ENCODE measurements around the gene CDSN.

The CDSN gene

GRCh38 chr6:31139599-31139998, 19.4 kb upstream of the CDSN start:
- peaks cover 2% of the 10 kb centered on the region for H3K36me3 Mint-ChIP-seq (ENCODE audit: low read depth)
- no peak for TF ChIP-seq CTCF (IDR thresholded peaks at IDR 0.05; ENCODE audit: unreplicated experiment in 3 of 3)
- peaks cover 34% of the 10 kb centered on the region for H3K4me1 Mint-ChIP-seq
- no peak overlapping the region for H3K4me3 Mint-ChIP-seq
- no peaks in the 10 kb centered on the region for H3K9me3 Mint-ChIP-seq
- peaks cover 8% of the 10 kb centered on the region for H3K27me3 Mint-ChIP-seq (ENCODE audit: low read depth)
- H3K27ac Mint-ChIP-seq: peak overlapping the region in 2 of 3 experiments; percentile 44 to 87

GRCh38 chr6:31138982-31139381, 18.7 kb upstream of the CDSN start, which contains the start of gene PSORS1C2:
TSS of gene PSORS1C2 (minus strand) at chr6:31139066. CDS start at chr6:31139026, 40 bp downstream.
- H3K27ac Mint-ChIP-seq: peak within 1 kb of the TSS in 2 of 3 experiments; percentile 44 to 87
- H3K4me1 Mint-ChIP-seq: peaks cover 34% of the 10 kb centered on the region
- peaks cover 8% of the 10 kb centered on the region for H3K27me3 Mint-ChIP-seq (ENCODE audit: low read depth)
- H3K36me3 Mint-ChIP-seq (ENCODE audit: low read depth): no peaks in the 10 kb centered on the region
- no peaks in the 10 kb centered on the region for H3K9me3 Mint-ChIP-seq
- TF ChIP-seq CTCF (IDR thresholded peaks at IDR 0.05; ENCODE audit: unreplicated experiment in 3 of 3): no peak
- H3K4me3 Mint-ChIP-seq: no peak within 1 kb of the TSS

- TF ChIP-seq CTCF (IDR thresholded peaks at IDR 0.05; ENCODE audit: unreplicated experiment in 3 of 3): no peak
- Mint-ChIP-seq H3K36me3 (ENCODE audit: low read depth) (no peaks in the 10 kb centered on the region), H3K4me3 (no peak overlapping the region), H3K4me1 (peaks cover 13% of the 10 kb centered on the region), H3K27ac (no peak overlapping the region), H3K27me3 (ENCODE audit: low read depth) (peaks cover 12% of the 10 kb centered on the region), H3K9me3 (no peaks in the 10 kb centered on the region)
Observed at GRCh38 chr6:31135710-31136109, 15.5 kb upstream of the CDSN start.

DNA sequence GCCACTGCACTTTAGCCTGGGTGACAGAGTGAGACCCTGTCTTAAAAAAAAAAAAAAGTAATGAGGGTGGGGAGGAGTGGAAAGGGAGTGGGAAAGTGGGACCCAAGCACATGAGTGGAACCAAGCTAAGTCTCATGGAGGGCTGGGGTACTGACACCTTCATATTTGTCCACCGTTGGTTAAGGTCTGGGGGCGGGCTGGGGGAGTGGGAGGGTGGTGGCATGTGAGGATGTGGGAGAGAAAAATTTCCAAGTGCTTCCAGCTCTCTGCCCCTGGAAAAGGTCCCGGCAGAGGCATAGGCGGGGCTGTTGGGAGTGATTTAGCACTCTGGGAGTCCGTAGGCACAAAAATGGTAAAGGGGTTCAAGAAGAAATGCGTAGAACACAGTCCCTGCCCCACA, 12.6 kb upstream of the CDSN start:
- Mint-ChIP-seq H3K36me3 (ENCODE audit: low read depth) (no peaks in the 10 kb centered on the region), H3K4me1 (peaks cover 11% of the 10 kb centered on the region), H3K27me3 (ENCODE audit: low read depth) (peaks cover 21% of the 10 kb centered on the region), H3K9me3 (no peaks in the 10 kb centered on the region), H3K27ac (no peak overlapping the region), H3K4me3 (no peak overlapping the region)
- TF ChIP-seq CTCF (IDR thresholded peaks at IDR 0.05; ENCODE audit: unreplicated experiment in 3 of 3): no peak

DNA sequence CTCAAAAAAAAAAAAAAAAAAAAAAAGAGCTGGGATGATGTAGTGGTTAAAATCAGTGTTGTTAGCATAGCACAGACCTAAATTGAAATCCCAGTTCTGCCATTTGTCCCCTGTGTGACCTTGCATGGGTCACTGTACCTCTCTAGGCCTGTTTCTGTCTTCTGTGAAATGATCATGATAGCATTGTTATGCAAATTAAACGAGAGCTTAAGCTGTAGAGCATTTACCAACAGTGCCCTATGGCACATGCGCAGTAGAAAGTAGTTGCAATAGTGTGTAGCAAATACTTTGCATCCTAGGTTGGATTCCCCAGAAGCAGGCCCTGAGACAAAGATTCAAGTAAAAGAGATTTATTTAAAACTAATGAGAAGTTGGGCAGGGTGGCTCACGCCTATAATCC, 11.3 kb upstream of the CDSN start:
- Mint-ChIP-seq H3K9me3 (no peaks in the 10 kb centered on the region), H3K27me3 (ENCODE audit: low read depth) (peaks cover 28% of the 10 kb centered on the region), H3K4me1 (peaks cover 10% of the 10 kb centered on the region), H3K27ac (no peak overlapping the region), H3K36me3 (ENCODE audit: low read depth) (no peaks in the 10 kb centered on the region), H3K4me3 (no peak overlapping the region)
- TF ChIP-seq CTCF (IDR thresholded peaks at IDR 0.05; ENCODE audit: unreplicated experiment in 3 of 3): no peak

DNA sequence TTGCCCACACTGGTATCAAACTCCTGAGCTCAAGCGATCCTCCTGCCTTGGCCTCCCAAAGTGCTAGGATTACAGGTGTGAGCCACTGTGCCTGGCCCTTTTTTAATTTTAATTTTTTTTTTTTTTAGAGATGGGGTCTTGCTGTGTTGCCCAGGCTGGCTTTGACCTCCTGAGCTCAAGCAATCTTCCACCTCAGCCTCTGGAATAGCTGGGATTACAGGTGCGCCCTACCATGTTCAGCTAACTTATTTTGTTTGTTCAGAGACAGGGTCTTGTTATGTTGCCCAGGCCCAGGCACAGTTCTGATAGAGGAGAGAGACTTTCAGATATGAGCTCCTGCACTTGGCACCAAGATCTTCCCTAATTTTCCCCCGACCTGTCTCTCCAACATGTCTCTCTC, 10.5 kb upstream of the CDSN start:
- H3K36me3 Mint-ChIP-seq (ENCODE audit: low read depth): no peaks in the 10 kb centered on the region
- no peak for TF ChIP-seq CTCF (IDR thresholded peaks at IDR 0.05; ENCODE audit: unreplicated experiment in 3 of 3)

More for the DNA sequence above, 10.5 kb upstream of the CDSN start:
- Mint-ChIP-seq H3K27me3 (ENCODE audit: low read depth) (peaks cover 28% of the 10 kb centered on the region), H3K27ac (no peak overlapping the region), H3K4me3 (no peak overlapping the region), H3K4me1 (peaks cover 10% of the 10 kb centered on the region), H3K9me3 (no peaks in the 10 kb centered on the region)

Measured in nephron (organoid).